ENCODE data around the gene TREH.

- TF ChIP-seq EP300 (conservative IDR thresholded peaks at IDR 0.05; ENCODE audit: poor library complexity, severe bottlenecking) (no peak), RAD21 (conservative IDR thresholded peaks at IDR 0.05) (no peak), CTCF (IDR thresholded peaks at IDR 0.05; ENCODE audit: poor library complexity, severe bottlenecking) (no peak), MXI1 (conservative IDR thresholded peaks at IDR 0.05; ENCODE audit: poor library complexity, severe bottlenecking) (no peak), EZH2 (IDR thresholded peaks at IDR 0.05; ENCODE audit: borderline replicate concordance, insufficient read depth, low read length, poor library complexity, severe bottlenecking) (no peak), REST (IDR thresholded peaks at IDR 0.05; ENCODE audit: borderline replicate concordance) (no peak), POLR2AphosphoS5 (IDR thresholded peaks at IDR 0.05) (no peak)
Measured at GRCh38 chr11:118691926-118692830, 12.7 kb upstream of the TREH start.
